GM21737 (cell line): ENCODE data around the gene ITGBL1.

Source experiments
- ATAC-seq: cut with Tn5 transposase; IDR thresholded peaks from one replicate; pipeline ENCODE4 v1.9.1; 2021; ENCODE audit warnings: mild to moderate bottlenecking, moderate library complexity; ENCODE audit not compliant: unreplicated experiment

Gene ITGBL1

GRCh38 chr13:101738336-101738735, 285.9 kb downstream of the ITGBL1 start:
- ATAC-seq = no peak

GRCh38 chr13:101739382-101740178, 287.1 kb downstream of the ITGBL1 start:
- peak; percentile 97 for ATAC-seq

GRCh38 chr13:101746513-101746912, 294.0 kb downstream of the ITGBL1 start:
- no peak for ATAC-seq

GRCh38 chr13:101747039-101747438, 294.6 kb downstream of the ITGBL1 start:
- ATAC-seq = no peak

GRCh38 chr13:101749584-101749983, 297.1 kb downstream of the ITGBL1 start:
- ATAC-seq = no peak

- ATAC-seq = no peak
These were observed 299.0 kb downstream of the ITGBL1 start for GRCh38 chr13:101751488-101751887.

- no peak for ATAC-seq
These were observed 300.0 kb downstream of the ITGBL1 start for GRCh38 chr13:101752432-101752831.

- no peak for ATAC-seq
These were observed 302.9 kb downstream of the ITGBL1 start for GRCh38 chr13:101755228-101755887.

GRCh38 chr13:101757446-101758039, 305.1 kb downstream of the ITGBL1 start:
- ATAC-seq = no peak

- ATAC-seq = no peak
These were observed 310.7 kb downstream of the ITGBL1 start for GRCh38 chr13:101763191-101763590.
